NCI-H510A treated with DMSO at 0.1 percent for 48 hours (cell line): ENCODE data around the gene EIF2S1.
"Not testable (repeated sequence)": the region's sequence is repeated elsewhere in the genome, so short reads cannot be mapped to it uniquely, and the experiment has no call there.

Source experiments
- DNase-seq: peaks from one replicate; lab custom pipeline; 2025; lab: John Stamatoyannopoulos, UW

The EIF2S1 gene

DNA sequence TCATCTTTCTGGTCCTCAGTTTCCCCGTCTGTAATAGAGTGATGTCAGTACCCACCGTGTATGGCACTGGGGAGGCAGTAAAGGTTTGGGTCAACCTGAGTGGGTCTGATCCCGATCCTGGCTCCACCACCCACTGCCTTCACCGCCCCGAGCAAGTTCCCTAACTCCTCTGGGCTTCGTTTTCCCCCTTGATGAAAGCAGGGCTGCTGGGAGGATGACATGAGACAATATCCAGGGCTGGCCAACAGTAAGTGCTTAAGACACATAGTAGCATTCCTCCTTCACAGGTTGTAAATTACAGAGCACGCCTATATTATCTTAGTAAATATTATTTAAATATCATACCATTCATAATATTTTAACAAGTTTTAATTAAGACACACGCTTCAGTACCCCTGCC lies 51.2 kb downstream of the EIF2S1 start:
- no peak for DNase-seq

DNA sequence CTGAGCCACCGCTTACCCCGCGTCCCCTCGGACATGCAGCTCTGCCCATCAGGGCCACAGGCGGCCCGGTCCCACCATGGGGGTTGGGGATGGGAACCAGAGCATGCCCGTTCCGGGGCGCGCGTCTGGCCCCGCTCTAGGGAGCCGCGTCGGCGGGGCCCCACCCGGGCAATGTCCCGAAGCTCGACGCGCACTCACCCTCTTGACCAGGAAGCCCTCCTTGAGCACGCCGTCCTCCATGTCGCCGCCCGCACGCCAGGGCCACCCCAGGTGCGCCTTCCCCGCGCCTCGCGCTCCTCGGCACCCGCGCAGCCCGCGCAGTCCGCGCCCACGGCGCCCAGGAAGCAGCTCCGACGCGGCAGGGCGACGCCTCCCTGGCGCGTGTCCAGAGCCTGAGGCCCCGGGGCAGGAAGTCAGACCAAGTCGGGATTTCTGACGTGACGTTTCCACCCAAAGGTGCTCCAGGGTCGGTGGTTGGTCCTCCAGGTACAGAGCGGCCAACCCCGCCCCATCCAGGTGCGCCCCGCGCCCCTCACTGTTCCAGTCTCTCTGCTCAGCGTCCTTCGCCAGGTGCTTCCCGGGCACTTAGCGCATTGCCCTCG lies 51.8 kb downstream of the EIF2S1 start, which contains the start of gene PLEK2:
Gene PLEK2 (minus strand): TSS at position 346 of the 602 bp plus-strand sequence. CDS start 106 bp downstream, at position 240.
- peak; percentile 37 for DNase-seq

DNA sequence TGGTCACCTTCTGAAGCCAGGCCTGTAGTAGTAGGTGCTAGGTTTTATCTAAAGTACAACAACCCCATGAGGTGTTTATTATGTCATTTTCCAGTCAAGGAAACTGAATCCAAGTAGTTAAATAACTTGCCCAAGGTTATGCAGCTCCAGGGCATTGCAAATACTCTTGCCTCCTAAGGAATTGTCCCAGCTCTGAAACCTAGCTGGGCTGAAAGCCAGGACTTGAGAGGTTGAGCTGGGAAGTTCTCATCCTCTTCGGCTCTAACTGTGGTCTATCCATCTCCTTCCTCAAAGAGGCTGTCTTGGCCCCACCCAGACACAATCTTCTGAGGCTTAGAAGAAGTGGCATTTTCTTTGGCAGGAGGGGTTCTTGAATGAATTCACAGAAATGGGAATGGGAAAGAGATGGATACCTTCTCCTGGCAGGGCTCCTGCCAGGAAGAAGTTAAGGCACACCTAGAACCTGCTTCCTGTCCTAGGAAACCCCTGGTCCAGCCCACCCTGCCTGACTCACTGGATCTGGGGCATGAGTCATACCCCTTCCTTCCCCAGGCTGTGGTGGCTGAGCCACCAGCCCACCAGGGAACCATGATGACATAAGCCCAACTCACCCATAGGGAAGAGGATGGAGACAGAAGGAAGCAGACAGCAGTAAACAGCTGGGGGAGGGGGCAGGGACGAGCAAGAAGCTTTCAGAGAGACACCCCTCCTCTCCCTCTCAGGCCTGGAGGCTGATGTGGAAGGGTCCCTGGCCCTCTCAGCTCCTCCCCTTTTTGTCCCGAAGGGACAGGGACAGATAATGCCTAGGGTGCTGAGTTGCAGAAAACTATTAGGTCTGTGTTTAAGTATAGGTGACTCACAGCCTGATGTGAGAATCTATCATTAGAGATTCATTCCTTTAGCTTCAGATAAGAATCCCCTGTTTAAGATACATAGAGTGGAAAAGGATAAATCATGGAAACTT lies 54.0 kb downstream of the EIF2S1 start:
- no peak for DNase-seq

DNA sequence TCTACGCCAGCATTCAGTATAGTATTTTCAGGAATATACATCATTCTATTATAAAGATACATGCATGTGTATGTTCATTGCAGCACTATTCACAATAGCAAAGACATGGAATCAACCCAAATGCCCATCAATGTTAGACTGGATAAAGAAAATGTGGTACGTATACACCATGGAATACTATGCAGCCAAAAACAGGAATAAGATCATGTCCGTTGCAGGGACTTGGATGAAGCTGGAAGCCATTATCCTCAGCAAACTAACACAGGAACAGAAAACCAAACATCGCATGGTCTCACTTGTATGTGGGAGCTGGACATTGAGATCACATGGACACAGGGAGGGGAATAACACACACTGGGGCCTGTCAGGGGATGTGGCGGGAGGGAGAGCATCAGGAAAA lies 55.5 kb downstream of the EIF2S1 start:
- not testable (repeated sequence) for DNase-seq

DNA sequence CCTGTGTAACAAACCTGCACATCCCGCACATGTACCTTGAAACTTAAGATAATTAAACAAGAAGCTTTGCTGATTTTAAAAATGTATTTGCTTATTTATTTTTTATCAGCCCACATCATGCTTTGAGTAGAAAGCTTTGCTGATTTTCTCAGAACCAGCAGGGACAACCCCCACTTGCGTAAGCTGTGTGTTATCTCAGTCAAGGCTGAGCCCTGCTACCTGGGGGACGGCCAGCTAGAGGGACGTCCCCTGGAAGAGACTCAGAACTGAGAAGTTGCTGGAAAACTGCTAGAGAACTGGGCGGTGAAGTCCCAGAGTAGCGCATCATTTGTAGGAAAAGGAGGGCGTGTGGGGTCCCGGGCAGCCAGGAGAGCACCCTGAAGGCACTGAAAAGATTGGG lies 56.0 kb downstream of the EIF2S1 start:
- DNase-seq, result no peak

DNA sequence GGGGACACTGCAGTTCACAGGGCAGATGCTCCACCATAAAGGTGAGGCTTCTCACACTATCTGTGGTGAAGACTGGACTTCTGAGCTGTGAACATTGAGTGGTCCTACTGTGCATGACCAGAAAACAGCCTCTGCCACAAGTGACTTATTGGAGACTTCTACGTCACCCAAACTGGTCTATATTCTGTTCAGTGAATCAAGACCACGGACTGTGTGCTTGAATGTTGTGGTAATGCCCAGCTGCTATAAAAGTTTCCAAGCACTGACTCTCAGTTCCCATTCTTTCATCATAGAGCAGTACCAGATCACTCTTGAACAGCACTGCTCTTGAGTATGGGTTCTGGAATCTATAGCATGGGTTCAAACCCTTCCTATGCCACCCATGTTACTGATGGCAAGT lies 56.7 kb downstream of the EIF2S1 start:
- no peak for DNase-seq

DNA sequence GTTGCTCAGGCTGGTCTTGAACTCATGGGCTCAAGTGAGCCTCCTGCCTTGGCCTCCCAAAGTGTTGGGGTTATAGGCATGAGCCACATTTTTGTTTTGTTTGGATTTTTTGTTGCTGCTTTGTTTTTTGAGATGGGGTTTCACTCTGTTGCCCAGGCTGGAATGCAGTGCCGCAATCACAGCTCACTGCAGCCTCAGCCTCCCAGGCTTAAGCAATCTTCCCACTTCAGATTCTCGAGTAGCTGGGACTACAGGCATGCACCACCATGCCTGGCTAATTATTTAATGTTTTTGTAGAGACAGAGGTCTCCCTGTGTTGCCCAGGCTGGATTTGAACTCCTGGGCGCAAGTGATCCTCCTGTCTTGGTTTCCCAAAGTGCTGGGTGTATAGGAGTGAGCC lies 57.5 kb downstream of the EIF2S1 start:
- DNase-seq, result no peak

DNA sequence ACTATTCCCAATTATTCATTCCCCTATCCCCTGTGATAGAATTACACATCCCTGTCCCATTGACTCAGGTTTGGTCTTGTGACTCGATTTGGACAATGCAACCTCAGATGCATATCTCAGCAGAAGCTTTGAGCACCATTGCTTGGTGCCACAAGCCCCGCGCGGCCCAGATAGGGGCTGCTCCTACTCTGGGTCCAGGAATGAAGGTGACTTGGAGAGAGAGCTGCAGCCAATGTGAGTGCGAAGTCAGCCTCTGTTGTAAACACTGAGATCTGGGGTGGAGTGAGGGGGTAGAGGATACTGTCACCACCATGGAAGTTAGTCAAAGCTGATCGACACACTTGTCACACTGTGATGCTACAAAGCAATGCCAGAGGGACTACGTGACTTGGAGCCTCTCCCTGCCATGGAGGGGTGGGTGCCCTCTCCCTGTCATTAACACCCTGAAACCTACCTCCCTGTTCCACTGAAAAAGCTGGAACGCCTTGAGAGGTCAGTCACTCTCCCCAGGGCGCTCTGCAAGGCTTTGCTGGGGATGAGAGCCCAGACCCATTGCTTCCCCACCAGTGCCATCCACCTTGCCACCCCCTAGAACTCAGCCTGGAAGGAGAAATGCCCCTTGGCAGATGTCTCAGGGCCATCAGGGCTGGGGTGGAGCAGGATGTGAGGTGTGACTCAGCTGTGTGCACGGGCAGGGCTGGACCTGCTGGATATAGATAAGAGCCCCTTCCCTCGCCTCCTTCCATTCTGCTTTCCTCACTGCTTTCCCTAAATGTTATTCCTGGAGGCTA lies 58.5 kb downstream of the EIF2S1 start:
- DNase-seq, result no peak

DNA sequence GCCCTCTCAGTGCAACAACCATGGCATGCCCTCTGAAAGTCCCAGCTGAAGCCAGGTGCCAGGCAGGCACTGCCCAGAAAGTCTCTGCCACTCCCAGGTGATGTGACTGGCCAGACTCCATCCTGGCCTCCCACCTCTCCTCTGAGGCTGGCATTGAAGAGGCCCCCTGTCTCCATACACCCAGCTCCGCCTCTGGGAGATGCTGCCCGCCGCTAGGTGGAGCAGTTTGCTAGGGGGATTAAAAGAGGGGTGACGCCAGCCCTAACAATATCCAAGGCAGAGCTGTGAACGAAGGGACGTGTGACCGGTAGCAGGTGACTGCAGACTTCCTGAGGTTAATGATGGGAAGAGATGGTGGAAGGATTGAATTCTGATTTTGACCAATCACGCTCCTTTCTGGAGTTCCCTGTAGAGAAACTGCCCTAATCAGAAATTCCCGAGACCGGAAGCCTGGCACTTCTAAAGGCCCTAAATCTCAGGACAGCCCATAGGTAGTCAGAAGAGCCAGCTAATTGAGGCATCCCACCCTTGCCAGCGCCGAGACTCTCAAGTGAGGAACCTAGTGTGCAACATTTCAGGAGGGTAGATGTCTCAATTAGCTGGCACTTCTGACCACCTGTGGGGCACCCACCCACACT lies 60.1 kb downstream of the EIF2S1 start:
- no peak for DNase-seq

DNA sequence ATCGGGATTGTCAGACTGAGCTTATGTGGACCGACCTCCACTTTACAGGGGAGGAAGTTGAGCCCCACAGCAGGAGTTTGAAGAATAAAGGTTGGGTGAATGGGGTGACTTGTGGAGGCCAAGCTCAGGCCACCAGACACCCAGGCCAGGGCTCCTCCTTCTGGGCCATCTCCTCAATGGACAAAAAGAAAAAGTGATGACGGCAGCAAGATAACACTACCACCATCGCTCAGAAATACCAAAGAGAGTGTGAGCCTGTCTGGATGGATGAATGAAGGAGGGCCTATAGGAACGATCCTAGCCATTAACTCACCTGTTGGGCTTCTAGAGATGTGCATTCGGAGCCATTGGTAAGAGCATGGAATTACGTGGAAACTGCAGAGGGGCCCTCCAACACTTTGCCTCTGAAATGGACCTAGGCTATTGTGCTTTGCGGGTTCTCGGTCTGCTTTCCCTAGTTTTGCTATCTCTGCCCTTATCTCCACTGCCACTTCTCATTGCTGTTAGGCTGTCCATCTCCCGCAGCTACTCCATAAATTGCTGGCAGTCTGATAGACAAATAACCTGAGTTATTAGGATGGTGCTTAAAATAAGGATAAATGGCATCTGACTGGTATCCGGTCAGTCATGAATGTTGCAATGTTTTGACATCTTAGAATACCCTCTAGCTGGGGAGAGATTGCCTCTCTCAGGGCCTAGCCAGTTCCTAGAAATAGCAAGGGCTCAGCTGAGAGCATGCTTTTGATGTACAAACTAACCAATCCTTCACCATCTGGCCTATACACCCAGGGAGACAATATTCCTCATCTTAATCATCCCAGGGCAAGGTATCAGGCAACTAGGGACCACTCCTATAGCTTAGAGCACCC lies 61.5 kb downstream of the EIF2S1 start:
- no peak for DNase-seq

DNA sequence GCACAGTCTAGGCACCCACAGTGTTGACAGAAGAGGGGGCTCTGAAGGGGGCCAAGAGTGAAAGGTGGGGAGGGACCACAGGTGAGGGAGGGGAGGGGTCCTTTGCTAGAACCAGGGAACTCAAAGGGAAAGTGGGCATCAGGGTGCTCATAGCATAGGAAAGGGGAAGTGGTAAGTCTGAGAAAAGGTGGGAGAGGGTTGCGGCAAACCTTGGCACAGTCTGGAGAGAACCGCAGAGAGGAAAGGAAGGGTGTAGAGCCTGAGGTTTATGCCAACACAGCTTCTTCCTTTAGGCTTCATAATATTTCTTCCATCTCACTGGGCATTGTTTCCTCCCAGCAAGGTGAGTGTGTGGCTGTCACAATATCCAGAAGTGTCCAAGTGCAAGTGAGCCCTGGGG lies 63.3 kb downstream of the EIF2S1 start:
- no peak for DNase-seq

DNA sequence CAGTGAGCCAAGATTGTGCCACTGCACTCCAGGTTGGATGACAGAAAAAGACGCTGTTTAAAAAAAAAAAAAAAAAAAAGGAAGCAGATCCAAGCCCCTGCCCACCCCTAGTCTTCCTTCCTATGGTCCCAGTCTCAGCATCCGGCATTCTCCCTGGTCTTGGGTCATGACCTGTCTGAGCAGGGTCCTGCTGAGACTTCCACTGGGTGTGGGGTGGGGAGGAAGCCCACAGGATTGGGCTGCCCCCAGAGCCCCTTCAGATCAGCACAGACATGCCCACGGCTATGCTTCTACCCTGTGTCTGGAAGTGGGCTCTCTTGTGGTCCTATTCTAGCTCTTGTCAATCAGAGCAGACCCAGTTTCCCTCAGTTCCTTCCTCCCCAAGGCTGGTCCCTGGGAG lies 64.4 kb downstream of the EIF2S1 start:
- DNase-seq, result no peak

DNA sequence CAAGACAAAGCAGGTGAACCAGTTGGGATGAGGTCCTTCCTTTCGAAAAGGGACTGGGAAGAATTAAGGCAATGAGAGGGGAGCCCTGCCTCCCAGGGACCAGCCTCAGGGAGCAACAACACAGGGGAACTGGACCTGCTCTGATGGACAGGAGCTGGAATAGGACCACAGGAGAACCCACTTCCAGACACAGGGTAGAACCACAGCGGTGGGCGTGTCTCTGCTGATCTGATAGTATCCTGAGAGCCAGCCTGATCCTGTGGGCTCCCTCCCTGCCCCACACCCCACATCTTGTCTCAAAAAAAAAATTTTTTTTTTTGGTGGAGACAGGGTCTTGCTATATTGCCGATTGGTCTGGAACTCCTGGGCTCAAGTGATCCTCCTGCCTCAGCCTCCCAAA lies 65.5 kb downstream of the EIF2S1 start:
- no peak for DNase-seq

DNA sequence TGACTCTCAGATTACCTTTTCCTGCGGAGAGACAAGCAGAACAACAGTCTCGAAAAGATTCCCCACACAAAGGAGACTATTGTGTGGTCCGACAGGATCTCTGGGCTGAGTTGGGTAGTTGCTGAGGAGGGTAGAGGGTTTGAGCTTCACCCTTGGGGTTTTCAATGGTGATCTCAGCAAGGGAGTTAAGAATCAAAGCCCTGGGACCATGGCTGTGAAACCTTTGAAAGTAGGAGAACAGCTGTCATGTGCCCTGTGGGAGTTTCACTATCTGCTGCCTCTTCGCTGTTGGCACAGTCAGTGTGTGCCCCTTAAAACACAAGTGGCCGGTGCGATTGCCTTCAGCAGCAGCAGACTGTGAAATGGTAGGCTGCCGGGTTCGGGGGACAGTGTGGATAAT lies 66.0 kb downstream of the EIF2S1 start:
- no peak for DNase-seq

DNA sequence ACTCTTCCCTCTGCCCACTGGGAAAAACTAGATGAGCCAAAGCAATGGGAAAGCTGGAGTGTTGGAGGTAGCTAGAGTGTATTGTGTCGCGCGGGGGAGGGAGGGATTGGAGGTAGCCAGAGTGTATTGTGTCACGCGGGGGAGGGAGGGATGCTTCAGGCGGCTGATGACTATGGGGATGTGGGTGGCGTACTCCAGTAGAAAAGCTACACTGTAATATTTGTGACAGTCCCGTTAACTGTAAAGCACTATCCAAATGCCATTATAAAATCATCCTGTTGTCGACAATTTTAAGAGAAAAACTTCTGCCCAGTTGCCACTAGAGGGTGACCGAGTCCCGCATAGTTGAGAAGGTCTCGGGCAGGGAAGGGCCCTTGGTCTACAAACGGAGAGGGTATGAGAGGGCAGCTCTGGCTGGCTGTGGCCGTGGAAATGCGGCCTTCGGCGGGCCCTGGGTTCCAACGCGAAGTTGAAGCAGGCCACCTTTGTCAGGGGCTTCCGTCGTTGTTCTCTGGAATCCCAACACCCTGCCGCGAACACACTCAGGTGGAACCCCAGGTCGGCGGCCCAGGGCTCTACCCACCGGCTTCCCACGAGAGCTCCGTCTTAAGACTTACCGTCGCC lies 67.0 kb downstream of the EIF2S1 start:
- peak; percentile 79 for DNase-seq

DNA sequence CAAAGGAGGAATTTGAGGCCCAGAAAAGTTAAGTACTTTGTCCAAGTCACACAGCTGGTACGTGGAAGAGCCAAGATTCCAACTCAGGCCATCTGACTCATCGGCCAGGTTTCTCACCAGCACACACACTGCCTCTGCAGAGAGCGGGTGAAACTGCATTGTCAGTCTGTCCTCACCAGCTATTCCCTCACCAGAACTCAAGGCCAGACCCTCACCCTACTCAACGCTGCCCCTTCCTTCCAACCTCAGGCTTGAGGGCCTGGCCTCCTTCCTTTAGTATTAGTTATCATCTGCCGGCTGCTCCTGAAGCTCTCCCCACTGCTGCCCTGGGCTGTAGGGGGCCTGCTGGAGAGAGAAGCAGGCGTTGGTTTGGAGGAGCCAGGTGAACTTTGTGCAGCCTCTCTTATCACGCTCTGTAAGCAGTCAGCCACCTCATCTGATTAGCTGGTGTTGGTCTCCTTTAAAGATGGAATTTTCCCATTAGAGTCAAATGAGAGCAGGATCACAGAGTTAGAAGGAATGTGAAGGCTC lies 68.4 kb downstream of the EIF2S1 start:
- no peak for DNase-seq

DNA sequence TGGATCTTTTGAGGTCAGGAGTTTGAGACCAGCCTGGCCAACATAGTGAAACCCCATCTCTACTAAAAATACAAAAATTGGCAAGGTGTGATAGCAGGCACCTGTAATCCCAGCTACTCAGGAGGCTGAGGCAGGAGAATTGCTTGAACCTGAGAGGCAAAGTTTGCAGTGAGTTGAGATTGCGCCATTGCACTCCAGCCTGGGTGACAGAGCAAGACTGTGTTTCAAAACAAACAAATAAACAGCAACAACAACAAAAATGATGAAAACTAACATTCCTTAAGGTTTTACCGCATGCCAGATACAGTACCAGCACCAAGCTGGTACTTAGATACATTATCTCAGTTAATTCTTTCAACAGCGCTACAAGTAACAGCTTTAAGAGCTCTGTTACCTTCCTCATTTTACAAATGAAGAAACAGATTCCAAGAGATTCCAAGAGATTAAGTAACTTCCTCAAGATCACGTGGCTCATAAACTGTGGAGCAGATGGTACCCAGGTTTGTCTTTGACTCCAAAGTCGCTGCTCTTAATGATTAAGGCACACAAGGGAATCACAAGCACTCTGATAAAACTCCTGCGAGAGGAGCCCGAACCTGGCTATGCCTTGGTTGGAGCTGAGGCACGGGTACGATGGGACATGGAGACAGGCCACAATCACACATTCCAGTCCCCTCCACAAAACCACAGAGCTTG lies 69.5 kb downstream of the EIF2S1 start:
- no peak for DNase-seq

DNA sequence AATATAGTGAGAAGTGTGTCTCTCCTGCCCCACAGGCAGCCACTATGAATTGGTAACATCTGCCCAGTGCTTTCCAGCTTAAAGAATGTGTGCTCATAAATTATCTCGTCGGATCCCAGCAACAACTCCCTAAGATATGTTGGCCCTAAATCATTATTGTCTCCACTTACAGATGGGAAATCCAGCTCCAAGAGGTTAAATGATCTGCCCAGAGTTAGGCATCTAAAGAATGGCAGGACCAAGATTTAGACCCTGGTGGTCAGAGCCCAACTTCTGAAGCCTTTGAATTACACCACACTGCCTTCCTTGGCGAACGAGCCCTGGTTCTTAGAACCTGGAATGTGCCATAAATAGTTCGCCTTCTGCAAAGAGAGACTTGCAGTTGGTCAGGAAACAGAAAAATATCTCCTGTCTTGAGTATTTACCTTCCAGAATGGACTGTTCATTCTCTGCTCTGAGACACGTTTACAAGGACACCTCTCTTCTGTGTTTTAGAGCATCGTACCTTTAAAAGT lies 72.0 kb downstream of the EIF2S1 start:
- no peak for DNase-seq

DNA sequence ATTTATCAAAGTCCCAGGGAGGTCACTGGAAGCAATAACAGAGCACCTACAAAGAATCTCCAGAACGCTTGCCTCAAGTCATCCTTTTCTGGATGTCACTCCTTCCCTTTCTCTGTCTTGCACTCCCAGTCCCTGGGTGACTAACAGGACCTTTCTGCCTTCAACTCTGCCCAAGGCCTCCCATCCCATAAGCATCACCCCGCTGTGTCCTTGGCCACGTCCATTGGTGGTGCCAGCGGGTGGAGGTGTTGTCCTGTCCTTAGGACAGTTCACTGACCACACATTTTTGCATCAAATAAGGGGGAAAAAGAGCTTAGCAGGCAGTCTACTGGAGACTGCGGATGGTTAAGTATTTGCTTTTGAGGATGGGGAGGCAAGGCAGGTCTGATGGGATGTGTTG lies 75.5 kb downstream of the EIF2S1 start:
- DNase-seq, result no peak
